Measurements from ENCODE around the gene HLA-DRB1. TPM values are rescaled to one million over a fixed set of nuclear protein-coding genes. Genes with fewer than 3 reads are reported as not detected.

HLA-DRB1 gene
- total RNA-seq, 4 donors from 2014 or later = 49.8 to 260 (median 102) TPM

- Histone ChIP-seq H3K4me3 (peak within 1 kb of the TSS in 1 of 4 donors; percentile 34), H3K27ac (peak within 1 kb of the TSS in 1 of 4 donors; percentile 75)
Observed at GRCh38 chr6:32529697-32530430, 59.8 kb downstream of the HLA-DRB1 start, which contains the start of gene HLA-DRB5. Gene HLA-DRB5 (minus strand): TSS chr6:32530287. CDS start chr6:32530224, 63 bp downstream.

More at GRCh38 chr6:32529697-32530430, 59.8 kb downstream of the HLA-DRB1 start, which contains the start of gene HLA-DRB5:
- no peaks in the 10 kb centered on the region for H3K36me3 ChIP-seq
- H3K4me1 ChIP-seq = no peaks in the 10 kb centered on the region
- no peaks in the 10 kb centered on the region for H3K27me3 ChIP-seq
- H3K9me3 ChIP-seq = no peaks in the 10 kb centered on the region
- peak; percentile 51 to 69 (median 64) for DNase-seq
- TF ChIP-seq, protein P1, sequence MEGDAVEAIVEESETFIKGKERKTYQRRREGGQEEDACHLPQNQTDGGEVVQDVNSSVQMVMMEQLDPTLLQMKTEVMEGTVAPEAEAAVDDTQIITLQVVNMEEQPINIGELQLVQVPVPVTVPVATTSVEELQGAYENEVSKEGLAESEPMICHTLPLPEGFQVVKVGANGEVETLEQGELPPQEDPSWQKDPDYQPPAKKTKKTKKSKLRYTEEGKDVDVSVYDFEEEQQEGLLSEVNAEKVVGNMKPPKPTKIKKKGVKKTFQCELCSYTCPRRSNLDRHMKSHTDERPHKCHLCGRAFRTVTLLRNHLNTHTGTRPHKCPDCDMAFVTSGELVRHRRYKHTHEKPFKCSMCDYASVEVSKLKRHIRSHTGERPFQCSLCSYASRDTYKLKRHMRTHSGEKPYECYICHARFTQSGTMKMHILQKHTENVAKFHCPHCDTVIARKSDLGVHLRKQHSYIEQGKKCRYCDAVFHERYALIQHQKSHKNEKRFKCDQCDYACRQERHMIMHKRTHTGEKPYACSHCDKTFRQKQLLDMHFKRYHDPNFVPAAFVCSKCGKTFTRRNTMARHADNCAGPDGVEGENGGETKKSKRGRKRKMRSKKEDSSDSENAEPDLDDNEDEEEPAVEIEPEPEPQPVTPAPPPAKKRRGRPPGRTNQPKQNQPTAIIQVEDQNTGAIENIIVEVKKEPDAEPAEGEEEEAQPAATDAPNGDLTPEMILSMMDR (IDR thresholded peaks at IDR 0.05) = no peak
- TF ChIP-seq POLR2A (IDR thresholded peaks at IDR 0.05) = no peak

Small RNA genes lying within 50 kb of the gene (small RNA-seq; reads per million reads assigned to genes)
- 0 reads per million in 2 donors for gene RNU1-61P

Other genes with a start within 250 kb of the HLA-DRB1 start
- gene TSBP1, start 217.9 kb downstream of the HLA-DRB1 start, total RNA-seq = not detected
- gene BTNL2, start 182.7 kb downstream of the HLA-DRB1 start, total RNA-seq = 1 to 10 TPM in 2 of 4 donors, not detected in 2; 3.6 to 3.8 TPM
- 100 to 1,000 TPM; 354 to 966 (median 405) TPM for gene HLA-DRA, start 150.0 kb downstream of the HLA-DRB1 start, total RNA-seq
- 10 to 100 TPM in 2 of 4 donors, not detected in 2; 14.7 to 36.3 TPM for gene HLA-DRB5, start 59.6 kb downstream of the HLA-DRB1 start, total RNA-seq
- gene HLA-DQA1, start 47.6 kb upstream of the HLA-DRB1 start, total RNA-seq = 10 to 100 TPM in 1 of 4 donors, 1 to 10 TPM in 1, under 1 TPM in 1, not detected in 1; 0.67 to 36.3 (median 1.5) TPM
- 10 to 100 TPM in 1 of 4 donors, 1 to 10 TPM in 1, not detected in 2; 7.6 to 18.2 TPM for gene HLA-DQB1, start 76.8 kb upstream of the HLA-DRB1 start, total RNA-seq
- 1 to 10 TPM in 1 of 4 donors, not detected in 3; 2.5 TPM for gene HLA-DQA2, start 151.5 kb upstream of the HLA-DRB1 start, total RNA-seq
- not detected for gene HLA-DQB2, start 173.7 kb upstream of the HLA-DRB1 start, total RNA-seq
- 10 to 100 TPM in 1 of 4 donors, 1 to 10 TPM in 2, under 1 TPM in 1; 0.88 to 13.2 (median 4.2) TPM for gene HLA-DOB, start 227.2 kb upstream of the HLA-DRB1 start, total RNA-seq
- 10 to 100 TPM; 16.5 to 53.2 (median 39.4) TPM for gene TAP2, start 248.9 kb upstream of the HLA-DRB1 start, total RNA-seq

All from Peyer's patch (tissue), 4 donors.